H4 (cell line): ENCODE data around the gene BMAL1. TPM values are rescaled to one million over a fixed set of nuclear protein-coding genes. Genes with fewer than 3 reads are reported as not detected.

Experiments
- DNase-seq: peaks from one replicate; pipeline ENCODE4 v3.0.0-alpha.2; 2015; ENCODE audit warnings: low spot score
- total RNA-seq: library from RNA; depleted of rRNA; stranded (reverse); fragments of >200 nt; shearing (Covaris generic); gene quantifications from 2 replicates; pipeline ENCODE4 v1.2.3, GENCODE V29; 2014

Gene BMAL1
- total RNA-seq, 1 experiment from 2014 or later = 12.1 TPM

DNA sequence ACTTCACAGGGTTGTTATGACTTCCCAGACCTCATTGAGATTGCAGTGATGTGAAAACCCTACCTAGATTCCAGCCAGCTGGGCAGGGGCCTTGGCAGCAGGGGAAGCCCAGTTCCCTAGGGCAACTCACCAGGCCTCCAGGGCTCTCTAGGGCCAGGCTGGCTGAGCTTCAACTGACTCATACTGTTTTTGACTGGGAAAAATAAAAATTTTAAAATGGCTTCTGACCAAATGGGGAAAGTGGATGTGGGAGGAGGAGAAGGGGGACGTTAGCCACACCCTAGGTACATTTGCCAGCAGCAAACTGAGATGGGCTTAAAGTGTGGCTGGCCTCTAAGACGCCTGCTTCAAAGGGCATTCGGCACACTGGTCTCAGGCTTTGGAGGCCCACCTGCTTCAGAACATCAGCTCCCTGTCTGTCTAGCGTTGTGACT lies 39.0 kb downstream of the BMAL1 start:
- peak; percentile 64 for DNase-seq

DNA sequence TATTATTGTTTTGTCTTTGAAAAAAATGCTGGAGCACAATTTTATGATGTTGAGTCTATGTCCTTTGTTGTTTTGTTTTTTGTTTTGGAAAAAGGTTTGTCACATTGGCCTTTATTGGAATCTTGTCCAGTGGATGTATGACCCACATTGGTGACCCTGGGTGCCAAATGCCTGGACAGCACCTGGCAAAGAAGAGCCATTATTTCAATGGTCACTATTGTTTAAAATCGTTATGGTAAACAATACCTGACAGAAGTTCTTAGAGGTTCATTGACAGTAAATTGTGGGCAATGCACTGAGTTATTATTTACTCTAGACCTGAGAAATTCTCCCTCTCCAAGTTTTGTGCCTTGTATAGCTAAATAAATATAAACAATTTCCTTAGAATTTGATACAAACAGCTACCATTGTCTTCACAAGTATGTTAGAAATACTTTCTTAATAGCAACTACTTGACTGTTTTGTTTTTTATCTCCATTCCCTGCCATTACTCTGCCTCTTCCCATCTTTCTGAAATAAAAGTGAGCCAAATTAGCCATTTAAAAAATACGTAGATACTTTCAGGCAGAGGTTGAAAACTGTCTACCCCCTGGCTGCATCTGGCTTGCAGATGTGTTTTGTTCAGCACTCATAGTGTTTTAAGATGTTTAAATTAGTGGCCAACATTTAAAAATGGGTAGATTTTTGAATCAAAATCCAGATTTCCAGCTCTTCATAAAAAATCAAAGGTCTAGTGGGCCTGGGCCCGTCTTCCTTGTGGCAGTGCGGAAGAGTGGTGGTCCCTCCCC lies 39.9 kb downstream of the BMAL1 start:
- DNase-seq = no peak

GRCh38 chr11:13318498-13319295 lies 41.1 kb downstream of the BMAL1 start:
- no peak for DNase-seq

DNA sequence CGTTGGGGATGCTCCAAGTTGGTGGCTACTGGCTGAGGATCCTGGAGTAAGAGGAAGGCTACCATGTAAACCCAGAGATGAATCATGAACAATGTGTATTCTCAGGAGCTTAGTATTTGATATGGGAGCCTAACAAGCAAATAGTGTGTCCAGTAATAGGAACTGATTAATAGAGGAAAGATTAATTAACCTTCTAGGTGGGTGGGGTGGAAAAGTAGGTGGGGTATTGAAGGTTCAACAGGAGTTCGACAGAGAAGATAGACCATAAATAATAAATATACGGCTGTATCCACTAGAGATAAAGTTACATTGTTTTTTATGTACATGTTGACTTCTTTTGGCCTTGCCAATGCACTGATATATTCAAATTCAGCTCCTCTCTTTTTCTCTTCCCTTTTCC lies 43.1 kb downstream of the BMAL1 start:
- no peak for DNase-seq

DNA sequence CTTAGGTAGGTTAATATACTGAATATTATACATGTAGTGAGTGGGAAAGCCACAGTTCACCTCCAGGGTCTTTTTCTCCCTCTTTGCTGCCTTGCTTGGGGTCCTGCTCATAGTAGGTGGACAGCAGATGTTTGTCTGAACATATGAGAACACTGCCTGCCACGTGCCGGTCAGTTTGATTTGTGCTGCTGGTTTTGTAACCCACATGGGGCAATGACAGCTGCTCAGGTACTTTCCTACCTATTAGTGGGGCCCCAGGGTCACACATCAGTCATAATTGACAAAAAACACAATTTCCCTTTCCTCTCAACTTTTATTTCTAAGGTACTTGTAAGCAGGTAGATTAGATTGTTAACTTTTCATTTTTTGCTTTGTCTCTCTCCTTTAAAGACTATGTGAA lies 43.8 kb downstream of the BMAL1 start:
- no peak for DNase-seq

DNA sequence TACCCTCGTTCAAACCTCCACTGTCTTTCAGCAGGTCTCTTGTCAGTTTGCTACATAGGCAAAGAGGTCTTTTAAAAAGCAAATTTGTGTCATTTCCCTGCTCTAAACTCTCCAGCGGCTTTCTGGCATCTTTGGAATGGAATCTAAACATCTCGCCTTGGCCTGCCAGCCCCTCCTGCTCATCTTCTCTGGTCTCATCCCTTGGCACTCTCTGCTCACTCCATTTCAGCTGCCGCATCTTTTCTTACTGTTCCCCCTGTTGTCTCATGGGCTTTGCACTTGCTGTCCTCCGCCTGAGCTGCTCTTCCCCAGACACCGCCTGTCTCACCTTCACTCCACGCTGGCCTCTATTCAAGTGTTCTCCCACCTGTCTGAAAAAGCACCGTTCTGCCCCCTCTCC lies 46.6 kb downstream of the BMAL1 start:
- no peak for DNase-seq

DNA sequence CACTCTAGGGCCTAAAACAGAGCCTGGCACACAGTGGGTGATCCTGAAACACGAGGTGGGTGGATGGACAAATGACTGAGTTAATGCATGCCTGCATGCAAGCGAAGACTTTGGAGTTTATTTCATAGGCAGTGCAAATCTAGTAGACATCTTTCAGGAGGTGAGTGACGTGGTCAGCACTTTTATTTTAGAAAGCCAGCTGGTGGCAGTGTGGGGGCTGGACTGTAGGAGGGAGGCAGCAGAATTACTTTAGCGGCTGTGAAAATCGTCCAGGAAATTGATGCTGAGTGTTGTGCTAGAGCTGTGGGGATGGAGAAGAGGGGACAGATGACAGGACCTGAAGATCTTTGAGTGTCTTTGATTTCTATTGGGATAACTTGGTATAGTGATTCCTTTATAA lies 47.1 kb downstream of the BMAL1 start:
- no peak for DNase-seq

DNA sequence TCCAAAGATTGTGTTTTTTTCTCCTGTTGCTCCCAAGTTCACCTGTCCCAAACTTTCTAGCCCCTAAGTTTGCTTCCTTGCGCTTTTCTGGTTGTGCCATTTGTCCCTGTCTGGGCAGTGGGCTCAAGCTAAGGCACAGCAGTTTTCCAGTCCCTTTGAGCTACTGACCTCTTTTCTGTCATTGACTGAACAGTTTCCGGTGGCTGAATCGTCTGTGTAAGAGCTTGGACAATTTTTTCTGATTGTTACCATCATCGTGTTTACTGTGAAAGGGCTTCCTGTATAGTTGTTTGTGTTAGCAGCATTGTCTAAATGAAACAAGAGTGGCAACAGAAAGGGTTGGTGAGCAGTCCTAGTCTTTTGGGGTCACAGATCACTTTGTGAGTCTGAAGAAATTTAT lies 49.8 kb downstream of the BMAL1 start:
- DNase-seq = no peak

- no peak for DNase-seq
These were observed 50.7 kb downstream of the BMAL1 start for GRCh38 chr11:13328286-13328685.

DNA sequence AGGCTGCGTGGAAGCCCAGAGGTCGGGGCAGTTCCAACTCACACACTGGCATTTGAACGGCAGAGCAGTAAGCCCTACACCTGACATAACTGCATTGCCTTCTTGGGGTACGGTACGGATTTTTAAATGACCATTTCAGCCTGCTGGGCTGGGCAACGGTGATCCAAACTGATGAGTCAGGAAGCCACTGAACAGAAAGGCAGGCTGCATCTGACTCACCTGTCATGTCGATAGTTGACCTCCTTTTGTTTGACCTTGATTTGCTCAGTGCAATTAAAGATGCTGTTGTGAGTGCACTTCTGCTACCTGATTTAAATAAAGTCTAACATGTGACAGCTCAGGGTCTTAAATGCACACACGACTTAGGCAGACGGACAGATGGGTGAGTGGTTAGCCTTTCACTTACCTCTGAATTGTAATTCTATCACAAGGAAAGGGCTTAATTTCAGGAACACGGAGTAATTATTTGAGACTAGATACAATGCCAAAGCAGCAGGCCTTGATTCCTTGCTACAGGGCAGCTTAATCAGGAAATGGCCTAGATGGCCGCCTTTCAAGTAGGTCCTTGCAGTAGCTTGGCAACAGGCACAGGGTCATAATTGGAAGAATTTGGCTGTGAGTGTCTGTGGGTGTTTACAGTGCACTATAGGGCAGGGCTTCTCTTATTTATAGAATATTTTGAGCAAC lies 52.2 kb downstream of the BMAL1 start:
- no peak for DNase-seq

DNA sequence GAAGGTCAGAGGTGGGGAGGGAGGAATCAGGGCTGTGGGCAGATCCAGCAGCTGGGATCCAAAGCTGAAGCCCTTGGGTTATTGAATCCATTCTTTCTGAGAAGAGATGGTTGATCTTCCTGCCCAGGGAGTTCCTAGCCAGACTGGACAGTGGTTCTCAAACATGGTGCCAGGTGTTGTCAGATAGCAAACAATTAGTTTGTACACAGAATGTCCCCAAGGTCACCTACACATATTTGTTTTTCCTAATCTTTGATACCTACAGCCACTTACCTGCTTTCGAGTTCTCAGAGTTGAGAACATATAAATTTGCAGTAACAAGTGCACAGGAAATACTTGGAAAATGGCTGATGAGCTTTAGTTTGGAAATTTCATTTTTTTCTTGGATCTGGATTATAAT lies 54.5 kb downstream of the BMAL1 start:
- DNase-seq = no peak

DNA sequence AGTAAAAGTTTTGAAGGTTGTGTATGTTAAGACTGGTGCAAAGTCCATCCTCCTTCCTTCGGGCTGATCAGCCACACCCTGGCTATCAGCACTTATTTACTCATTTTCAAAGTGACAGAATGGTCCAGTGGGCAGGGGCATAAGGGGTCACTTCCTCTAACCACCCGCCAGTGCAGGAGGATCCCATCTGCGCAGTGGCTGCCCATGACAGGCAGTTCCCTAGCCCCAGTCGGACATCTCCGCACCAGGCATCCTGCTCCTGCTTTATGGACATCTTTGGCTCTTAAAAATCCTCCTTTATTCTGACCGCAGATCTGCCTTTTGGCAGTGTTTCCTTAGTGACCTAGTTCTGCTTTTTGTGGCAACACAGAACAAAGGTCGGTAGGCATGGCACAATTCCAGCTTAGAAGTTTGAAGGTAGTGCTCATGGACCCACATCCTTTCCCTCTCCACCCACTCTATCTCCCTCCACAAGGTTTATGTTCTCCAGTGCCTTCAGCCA lies 55.9 kb downstream of the BMAL1 start:
- DNase-seq = peak; percentile 88

GRCh38 chr11:13334034-13334786 lies 56.6 kb downstream of the BMAL1 start:
- DNase-seq = peak; percentile 40

- peak; percentile 79 for DNase-seq
These were observed 57.7 kb downstream of the BMAL1 start for GRCh38 chr11:13335319-13335718.

DNA sequence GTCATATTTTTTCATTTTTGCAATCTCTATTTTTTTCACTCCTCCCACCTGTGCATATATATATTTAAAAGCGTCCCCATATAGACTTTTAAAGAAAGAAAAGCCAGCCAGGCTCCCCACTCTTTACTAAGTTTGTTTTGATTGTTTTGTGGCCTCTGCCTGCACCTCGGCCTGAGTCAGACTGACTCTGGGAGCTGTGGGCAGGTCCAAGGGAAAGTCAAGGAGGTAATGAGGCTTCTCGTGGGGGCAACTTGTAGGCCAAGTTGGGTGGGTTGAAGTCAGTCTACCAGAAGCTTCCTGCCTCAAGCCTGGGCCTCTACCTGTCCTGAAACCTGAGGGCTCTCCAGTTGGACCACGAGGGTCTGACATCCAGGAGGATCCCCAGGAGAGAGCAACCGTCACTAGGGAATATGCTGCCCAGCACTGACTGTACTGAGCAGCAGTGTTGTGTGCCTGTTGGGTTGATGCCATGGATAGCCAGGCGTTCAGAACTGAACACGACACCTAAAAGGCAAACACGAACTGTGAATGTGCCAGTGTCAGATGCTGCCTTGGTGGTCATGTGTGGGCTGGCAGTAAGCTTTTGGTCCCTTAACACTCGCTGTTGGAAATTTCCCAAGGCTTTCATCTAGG lies 58.8 kb downstream of the BMAL1 start:
- DNase-seq = peak; percentile 74

DNA sequence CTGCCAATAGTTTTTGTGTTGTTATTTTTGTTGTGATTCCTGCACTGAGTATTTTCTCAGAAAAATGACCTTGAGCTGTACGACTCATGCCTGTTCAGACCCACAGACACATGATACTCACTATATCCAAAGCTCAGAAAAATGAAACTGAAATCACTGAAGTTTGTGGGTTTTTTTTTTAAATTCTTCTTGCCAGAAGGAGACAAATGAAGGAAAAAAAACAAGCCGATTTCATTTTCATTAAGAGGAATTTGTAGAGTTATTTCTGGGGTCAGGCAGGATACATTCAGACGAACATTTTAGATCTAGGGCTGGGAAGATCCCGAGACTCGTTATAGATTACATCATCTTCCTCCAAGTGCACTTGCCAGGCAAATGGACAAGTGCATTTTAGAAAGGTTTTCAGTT lies 60.4 kb downstream of the BMAL1 start:
- DNase-seq = peak; percentile 70

DNA sequence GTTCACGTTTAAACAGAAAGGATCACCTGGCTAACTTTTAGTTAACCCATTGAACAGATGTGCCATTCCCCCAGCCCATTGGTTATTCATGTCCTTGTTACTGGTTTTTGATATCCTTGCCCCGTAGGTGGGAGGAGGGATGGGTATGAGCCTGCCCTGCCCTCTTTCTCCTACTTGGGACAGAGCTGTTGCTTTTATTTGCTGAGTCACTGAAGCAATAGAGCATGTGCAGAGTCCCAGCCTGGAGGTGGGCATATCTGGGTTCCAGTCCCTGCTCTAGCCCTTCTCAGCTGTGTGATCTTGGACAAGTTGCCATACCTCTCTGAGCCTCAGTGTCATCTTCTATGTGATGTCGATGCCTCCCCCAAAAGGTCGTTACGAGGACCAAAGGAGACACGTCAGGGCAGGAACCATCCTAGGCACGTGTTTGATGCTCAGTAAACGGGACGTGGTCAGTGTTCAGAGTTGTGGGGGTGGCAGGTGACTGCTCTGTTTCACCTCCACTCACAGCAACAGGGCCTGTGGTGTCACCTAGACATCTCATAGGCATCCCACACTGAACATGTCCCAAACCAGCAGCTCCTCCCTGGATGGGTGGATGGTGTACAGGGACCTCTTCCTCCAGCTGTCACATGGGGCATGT lies 61.0 kb downstream of the BMAL1 start:
- peak; percentile 90 for DNase-seq

GRCh38 chr11:13339195-13340153 lies 61.9 kb downstream of the BMAL1 start:
- DNase-seq = peak; percentile 96

GRCh38 chr11:13341026-13341425 lies 63.4 kb downstream of the BMAL1 start:
- DNase-seq = no peak
